Endothelial cell of umbilical vein (primary cell): ENCODE measurements around the gene STC2. TPM values are rescaled to one million over a fixed set of nuclear protein-coding genes. Genes with fewer than 3 reads are reported as not detected.

Experiments
- BruUV-seq: library from RNA; stranded (reverse); fragments of 400-500 nt; replicated peaks from 2 replicates; lab custom pipeline; 2021; lab: Mats Ljungman, UMichigan
- CTCF ChIA-PET: fragments of 300-600, 350-600 bp; sonication (Branson Sonifier 250); formaldehyde crosslinking; loops from one replicate; lab custom pipeline; 2021; ENCODE audit warnings: antibody characterized with exemption, inconsistent platforms; lab: Charles Lee
- POLR2A ChIA-PET: fragments of 300-600, 350-600 bp; sonication (Branson Sonifier 250); formaldehyde crosslinking; loops from one replicate; lab custom pipeline; 2021; ENCODE audit warnings: antibody characterized with exemption, inconsistent platforms; lab: Charles Lee
- DNase-seq: peaks from one replicate; pipeline ENCODE4 v3.0.0-alpha.2; 2011; ENCODE audit warnings: low read depth, low spot score
- FAIRE-seq: peaks from 2 replicates; lab custom pipeline; 2011; peaks lifted over from hg19 to GRCh38; lab: Jason Lieb, UNC
- H2AFZ ChIP-seq: 2 replicates; pipeline ENCODE4 v1.6.0; 2012; ENCODE audit warnings: low read depth, low read length, control low read depth, inconsistent platforms
- H3K27ac ChIP-seq: 2 replicates; pipeline ENCODE4 v1.5.1; 2011; ENCODE audit warnings: low read depth, mild to moderate bottlenecking, control low read depth, low read length, moderate library complexity; ENCODE audit not compliant: insufficient read depth
- H3K27me3 ChIP-seq, 2 experiments: 2 replicates each; pipeline versions ENCODE4 v1.6.0 to v1.6.1; 2011; ENCODE audit warnings: low read length in 2 of 2, mixed read lengths in 1 of 2; ENCODE audit not compliant: control insufficient read depth in 2 of 2, insufficient read depth in 2 of 2
- H3K36me3 ChIP-seq, 2 experiments: 2 replicates in 1 of 2; 3 replicates in 1 of 2; pipeline ENCODE4 v1.5.1; 2011; ENCODE audit warnings: low read length in 2 of 2, mild to moderate bottlenecking in 1 of 2, moderate library complexity in 1 of 2; ENCODE audit not compliant: control insufficient read depth in 2 of 2, insufficient read depth in 2 of 2; ENCODE audit errors: extremely low read depth in 1 of 2
- H3K4me1 ChIP-seq: 3 replicates; pipeline ENCODE4 v1.5.1; 2011; ENCODE audit warnings: mild to moderate bottlenecking, low read length; ENCODE audit not compliant: control insufficient read depth, insufficient read depth; ENCODE audit errors: extremely low read depth
- H3K4me2 ChIP-seq: 2 replicates; pipeline ENCODE4 v1.6.1; 2011; ENCODE audit warnings: low read length, control low read depth, mixed read lengths; ENCODE audit not compliant: insufficient read depth
- H3K4me3 ChIP-seq, 3 experiments: fragments of 200-600 bp in 1 of 3; sonication (generic), shearing (Covaris generic) in 1 of 3; replicated peaks in 1 of 3; 2 replicates each; pipeline ENCODE4 v1.5.1; 2011 to 2016; ENCODE audit warnings: control low read depth in 3 of 3, low read length in 3 of 3, mild to moderate bottlenecking in 2 of 3, inconsistent platforms in 1 of 3, low read depth in 1 of 3, moderate library complexity in 1 of 3; ENCODE audit not compliant: insufficient read depth in 1 of 3
- H3K79me2 ChIP-seq: 2 replicates; pipeline ENCODE4 v1.6.0; 2012; ENCODE audit warnings: low read length, inconsistent platforms; ENCODE audit not compliant: control insufficient read depth, insufficient read depth
- H3K9ac ChIP-seq: replicated peaks from 2 replicates; pipeline ENCODE3; 2011; ENCODE audit warnings: low read length, control low read depth; ENCODE audit not compliant: insufficient read depth; ENCODE audit errors: extremely low read depth
- H3K9me1 ChIP-seq: replicated peaks from 3 replicates; pipeline ENCODE4 v1.6.0; 2011; ENCODE audit warnings: mild to moderate bottlenecking, low read length; ENCODE audit not compliant: control insufficient read depth, insufficient read depth; ENCODE audit errors: extremely low read depth
- H3K9me3 ChIP-seq: replicated peaks from 2 replicates; pipeline ENCODE4 v1.5.1; 2012; ENCODE audit warnings: low read length, inconsistent platforms; ENCODE audit not compliant: control insufficient read depth, insufficient read depth
- H4K20me1 ChIP-seq: replicated peaks from 2 replicates; pipeline ENCODE3; 2011; ENCODE audit warnings: mild to moderate bottlenecking, low read length; ENCODE audit not compliant: control insufficient read depth, insufficient read depth; ENCODE audit errors: extremely low read depth
- CTCF ChIP-seq, 2 donors: IDR thresholded peaks; 1 replicate in 1 of 2; 2 replicates in 1 of 2; pipeline ENCODE4 v1.5.1; 2011; ENCODE audit warnings: low read length in 2 of 2, mild to moderate bottlenecking in 2 of 2, moderate library complexity in 2 of 2, control low read depth in 1 of 2, inconsistent platforms in 1 of 2, low read depth in 1 of 2; ENCODE audit not compliant: insufficient read depth in 1 of 2; ENCODE audit errors: extremely low read depth in 1 of 2
- EZH2 ChIP-seq: IDR thresholded peaks from 2 replicates; pipeline ENCODE4 v1.6.1; 2012; ENCODE audit warnings: borderline replicate concordance, low read depth, mild to moderate bottlenecking, moderate library complexity, low read length, inconsistent platforms; ENCODE audit not compliant: severe bottlenecking
- FOS ChIP-seq: IDR thresholded peaks from 2 replicates; pipeline ENCODE4 v1.6.1; 2011; ENCODE audit warnings: mild to moderate bottlenecking, low read length, moderate library complexity, borderline replicate concordance; ENCODE audit not compliant: insufficient read depth
- GATA2 ChIP-seq: IDR thresholded peaks from 2 replicates; pipeline ENCODE4 v1.7.0; 2011; ENCODE audit warnings: low read depth, mild to moderate bottlenecking, moderate library complexity, mixed read lengths, low read length; ENCODE audit not compliant: insufficient read length, insufficient read depth
- JUN ChIP-seq: IDR thresholded peaks from 2 replicates; pipeline ENCODE4 v1.6.1; 2011; ENCODE audit warnings: borderline replicate concordance, low read depth; ENCODE audit not compliant: insufficient read length, insufficient read depth
- MYC ChIP-seq: IDR thresholded peaks from one replicate; pipeline ENCODE4 v1.6.1; 2011; ENCODE audit warnings: mild to moderate bottlenecking, low read depth, low read length
- POLR2A ChIP-seq: IDR thresholded peaks from 2 replicates; pipeline ENCODE4 v1.6.1; 2012; ENCODE audit warnings: low read depth, mild to moderate bottlenecking, control low read depth, low read length
- POLR2AphosphoS5 ChIP-seq: IDR thresholded peaks from 2 replicates; pipeline ENCODE4 v1.6.1; 2012; ENCODE audit warnings: low read depth, mild to moderate bottlenecking, control low read depth, low read length, moderate library complexity; ENCODE audit not compliant: insufficient read depth
- dilution Hi-C: fragments of 300-500 bp; cut with MboI; formaldehyde crosslinking; loops from one replicate; pipeline ENCODE4 v1.15.0; 2019; ENCODE audit warnings: low sequenced_read_pairs; ENCODE audit not compliant: extremely low pct_ligation_motif_present
- intact Hi-C: fragments of 100-400 bp; cut with micrococcal nuclease; formaldehyde crosslinking; loops from one replicate; pipeline ENCODE4 v1.10.0; 2022
- polyA plus RNA-seq, 4 experiments: library from polyadenylated mRNA; depleted of rRNA in 3 of 4; stranded (reverse) in 3 of 4; unstranded in 1 of 4; fragments of >200 nt; gene quantifications; 2 replicates each; pipeline versions ENCODE4 v1.2.1 to v1.2.3, GENCODE V29; 2011 to 2012; ENCODE audit warnings: missing spikeins in 1 of 4
- total RNA-seq: library from RNA; stranded (reverse); gene quantifications from 2 replicates; pipeline ENCODE4 v1.2.3, GENCODE V29; 2021
- TF ChIP-seq, protein P1 (sequence below): IDR thresholded peaks from 2 replicates; pipeline ENCODE4 v1.6.1; 2011; ENCODE audit not compliant: insufficient read depth, insufficient read length

The STC2 gene
- total and polyA plus RNA-seq, 2 donors (not counting 3 experiments of a cell fraction or from before 2014, with no cell fraction given): 19.0 to 26.9 TPM

- H3K4me2 ChIP-seq: no peak overlapping the region
- H3K27ac ChIP-seq: no peak overlapping the region
- no peaks in the 10 kb centered on the region for H3K9me1 ChIP-seq
- peaks cover 10% of the 10 kb centered on the region for H3K79me2 ChIP-seq
- FAIRE-seq: no peak
- no peak overlapping the region for H3K4me3 ChIP-seq
- dilution Hi-C loops (no loop called here), intact Hi-C loops (no loop called here)
- peaks cover 12% of the 10 kb centered on the region for H3K4me1 ChIP-seq
- BruUV-seq: no TSS peak
- CTCF ChIA-PET: interaction anchor here (2.4 to 3.6 kb wide), 2 partner anchors 8 to 25 kb away, joined by 10 to 21 read pairs; no protein-coding TSS in a partner anchor
- H3K9ac ChIP-seq: no peak overlapping the region
- TF ChIP-seq FOS (no peak), POLR2AphosphoS5 (no peak), CTCF (IDR thresholded peaks at IDR 0.05; ENCODE audit: extremely low read depth in 1 of 2, insufficient read depth in 1 of 2, low read depth in 1 of 2, low read length in 2 of 2) (no peak), POLR2A (no peak), JUN (no peak), GATA2 (no peak), EZH2 (no peak), MYC (no peak)
- TF ChIP-seq, protein P1, sequence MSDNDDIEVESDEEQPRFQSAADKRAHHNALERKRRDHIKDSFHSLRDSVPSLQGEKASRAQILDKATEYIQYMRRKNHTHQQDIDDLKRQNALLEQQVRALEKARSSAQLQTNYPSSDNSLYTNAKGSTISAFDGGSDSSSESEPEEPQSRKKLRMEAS: no peak
- H4K20me1 ChIP-seq: no peaks in the 10 kb centered on the region
- POLR2A ChIA-PET: interaction anchor here (0.7 kb wide), 1 partner anchor 9 kb away, joined by 3 read pairs; the partner anchor contains the start of gene STC2
- peaks cover 6 to 21% of the 10 kb centered on the region in 2 experiments for H3K36me3 ChIP-seq
- no peaks in the 10 kb centered on the region for H3K27me3 ChIP-seq
- no peaks in the 10 kb centered on the region for H3K9me3 ChIP-seq
- no peak overlapping the region for H2AFZ ChIP-seq
- no peak for DNase-seq
Observed at GRCh38 chr5:173319646-173320045, 8.6 kb downstream of the STC2 start.
